T-cell (primary cell): ENCODE data around the gene SIT1. TPM values are rescaled to one million over a fixed set of nuclear protein-coding genes. Genes with fewer than 3 reads are reported as not detected.
A peak's percentile ranks its signal among the peaks of the same experiment; 100 is the strongest.

Experiments
- ATAC-seq, 4 experiments: fragments of 200-7000 bp in 3 of 4; fragments of 150-1000 bp in 1 of 4; cut with Tn5 transposase; replicated peaks in 1 of 4; 1 replicate in 3 of 4; 2 replicates in 1 of 4; pipeline ENCODE4 v1.10.0; 2021; ENCODE audit warnings: moderate library complexity in 3 of 4, mild to moderate bottlenecking in 2 of 4, moderate number of reproducible peaks in 1 of 4
- CTCF ChIA-PET, 2 donors: fragments of 300-600 bp; sonication (Branson Sonifier 250); formaldehyde crosslinking; loops; one replicate each; lab custom pipeline; 2022; ENCODE audit warnings: antibody characterized with exemption in 2 of 2; lab: Charles Lee
- POLR2A ChIA-PET, 2 donors: fragments of 300-600 bp; sonication (Branson Sonifier 250); formaldehyde crosslinking; loops; one replicate each; lab custom pipeline; 2022; ENCODE audit warnings: antibody characterized with exemption in 2 of 2; lab: Charles Lee
- DNase-seq, 35 experiments: peaks; one replicate each; pipeline versions ENCODE4 v3.0.0 to v3.0.0-alpha.2; 2013 to 2023
- H3K27ac ChIP-seq: one replicate; pipeline ENCODE4 v1.5.1; 2013; ENCODE audit warnings: low read length
- H3K27me3 ChIP-seq, 2 experiments: replicated peaks in 1 of 2; 1 replicate in 1 of 2; 2 replicates in 1 of 2; pipeline versions ENCODE4 v1.6.1 to v1.7.0; 2013; ENCODE audit warnings: low read length in 1 of 2, mixed read lengths in 1 of 2; ENCODE audit not compliant: control insufficient read depth in 2 of 2, insufficient read depth in 2 of 2; ENCODE audit errors: extremely low read depth in 1 of 2
- H3K36me3 ChIP-seq, 2 donors: 1 replicate in 1 of 2; 2 replicates in 1 of 2; pipeline versions ENCODE4 v1.6.1 to v1.7.0; 2013; ENCODE audit warnings: low read length in 1 of 2; ENCODE audit not compliant: control insufficient read depth in 2 of 2, insufficient read depth in 1 of 2; ENCODE audit errors: extremely low read depth in 1 of 2
- H3K4me1 ChIP-seq, 2 experiments: 1 replicate in 1 of 2; 2 replicates in 1 of 2; pipeline versions ENCODE4 v1.6.1 to v1.7.0; 2013; ENCODE audit warnings: low read length in 2 of 2, mixed read lengths in 1 of 2; ENCODE audit not compliant: insufficient read depth in 2 of 2, control insufficient read depth in 1 of 2; ENCODE audit errors: extremely low read depth in 1 of 2
- H3K4me3 ChIP-seq, 2 donors: 1 replicate in 1 of 2; 2 replicates in 1 of 2; pipeline versions ENCODE4 v1.5.1 to v1.7.0; 2013; ENCODE audit warnings: mild to moderate bottlenecking in 2 of 2, low read length in 1 of 2, moderate library complexity in 1 of 2; ENCODE audit not compliant: control insufficient read depth in 1 of 2; ENCODE audit errors: extremely low read depth in 1 of 2
- H3K9me3 ChIP-seq: 2 replicates; pipeline ENCODE4 v1.7.0; 2013
- H3K27ac Mint-ChIP-seq, 2 donors: one replicate each; pipeline ENCODE4 v1.8.0; 2020 to 2021; ENCODE audit warnings: mild to moderate bottlenecking in 2 of 2, mixed read lengths in 2 of 2
- H3K27me3 Mint-ChIP-seq, 2 donors: one replicate each; pipeline ENCODE4 v1.8.0; 2021 to 2022; ENCODE audit warnings: mixed read lengths in 2 of 2
- H3K36me3 Mint-ChIP-seq: one replicate; pipeline ENCODE4 v1.8.0; 2021; ENCODE audit warnings: mixed read lengths
- H3K4me1 Mint-ChIP-seq, 3 donors: one replicate each; pipeline ENCODE4 v1.8.0; 2020 to 2022; ENCODE audit warnings: mixed read lengths in 3 of 3, mild to moderate bottlenecking in 1 of 3
- H3K4me3 Mint-ChIP-seq, 3 donors: one replicate each; pipeline ENCODE4 v1.8.0; 2020 to 2022; ENCODE audit warnings: mild to moderate bottlenecking in 3 of 3, mixed read lengths in 3 of 3, moderate library complexity in 3 of 3
- H3K9me3 Mint-ChIP-seq, 3 donors: one replicate each; pipeline ENCODE4 v1.8.0; 2020 to 2022; ENCODE audit warnings: mixed read lengths in 3 of 3
- WGBS: methylation state at CpG from one replicate; pipeline ENCODE4 v1.1.5; 2013; ENCODE audit warnings: missing lambda C conversion rate; ENCODE audit not compliant: insufficient coverage; 5-methylcytosine and 5-hydroxymethylcytosine counted together
- total RNA-seq, 35 experiments: library from RNA in 6 of 35; stranded (reverse) in 6 of 35; fragments of 120-200 nt in 1 of 35; gene quantifications; one replicate each; pipeline versions ENCODE4 v1.2.1 to v1.2.4 and lab custom pipeline; 2013 to 2026

Gene SIT1
- total RNA-seq, 5 donors from 2014 or later (not counting 1 experiment from before 2014, with no cell fraction given) = 34.9 to 57.1 (median 51.9) TPM

- peak within 1 kb of the TSS; percentile 87 for H3K27ac ChIP-seq
- H3K4me1 ChIP-seq = peaks cover 14 to 36% of the 10 kb centered on the region in 2 experiments
- Mint-ChIP-seq H3K27ac (peak within 1 kb of the TSS; percentile 98 to 100), H3K27me3 (no peaks in the 10 kb centered on the region), H3K9me3 (no peaks in the 10 kb centered on the region), H3K36me3 (peaks cover 13% of the 10 kb centered on the region), H3K4me1 (peaks cover 37 to 39% (median 38%) of the 10 kb centered on the region in 3 donors), H3K4me3 (peak within 1 kb of the TSS; percentile 95 to 97 (median 97))
- ATAC-seq = peak; percentile 41 to 50 (median 44)
- H3K27me3 ChIP-seq = no peaks in the 10 kb centered on the region
- H3K36me3 ChIP-seq = peaks cover 0 to 21% of the 10 kb centered on the region in 2 donors
- no peaks in the 10 kb centered on the region for H3K9me3 ChIP-seq
- under 1% methylated on average over 53 of the region's 55 CpGs for WGBS
- POLR2A ChIA-PET = interaction anchor here in 1 of 2 donors (0.7 kb wide), 1 partner anchor 86 kb away, joined by 4 read pairs; no protein-coding TSS in a partner anchor
- DNase-seq = peak; percentile 54 to 89 (median 74)
- H3K4me3 ChIP-seq = peak within 1 kb of the TSS; percentile 75 to 89
- CTCF ChIA-PET = interaction anchor here in 1 of 2 donors (0.7 to 1.4 kb wide), 3 partner anchors 9 to 586 kb away, joined by 3 to 4 read pairs (median 3); partner anchors contain the start of genes CCDC107, CLTA and RMRP
These were observed 46.0 kb downstream of the SIT1 start, which contains the start of gene TESK1 for GRCh38 chr9:35604578-35605350. Gene TESK1, plus strand, starts transcription at chr9:35605262. Its CDS starts 358 bp downstream, at chr9:35605620.

- POLR2A ChIA-PET = interaction anchor here (0.5 to 0.7 kb wide), 3 partner anchors 12 to 87 kb away, joined by 3 to 6 read pairs (median 4); no protein-coding TSS in a partner anchor
- peak overlapping the region; percentile 87 for H3K27ac ChIP-seq
- peak; percentile 84 to 90 (median 86) for ATAC-seq
- peaks cover 37 to 39% (median 38%) of the 10 kb centered on the region in 3 donors for H3K4me1 Mint-ChIP-seq
- no peaks in the 10 kb centered on the region for H3K27me3 Mint-ChIP-seq
- H3K36me3 ChIP-seq = peaks cover 0 to 15% of the 10 kb centered on the region in 2 donors
- peak; percentile 96 to 100 (median 99) for DNase-seq
- H3K27ac Mint-ChIP-seq = peak overlapping the region; percentile 98 to 100
- 0% methylated on average over 38 of the region's 41 CpGs for WGBS
- no peaks in the 10 kb centered on the region for H3K27me3 ChIP-seq
- H3K4me3 Mint-ChIP-seq = peak overlapping the region; percentile 95 to 97 (median 97)
- no peaks in the 10 kb centered on the region for H3K9me3 Mint-ChIP-seq
- H3K4me1 ChIP-seq = peaks cover 14 to 36% of the 10 kb centered on the region in 2 experiments
- no peaks in the 10 kb centered on the region for H3K9me3 ChIP-seq
- H3K4me3 ChIP-seq = peak overlapping the region; percentile 75 to 89
- peaks cover 13% of the 10 kb centered on the region for H3K36me3 Mint-ChIP-seq
- CTCF ChIA-PET = interaction anchor here (0.6 to 1.4 kb wide), 18 partner anchors 9 to 586 kb away, joined by 3 to 18 read pairs (median 4); partner anchors contain the start of genes CCDC107 (in 1 of the 2), CLTA (in 1 of the 2), CREB3 (in 1 of the 2) and FANCG (in 1 of the 2)
These were observed 46.6 kb downstream of the SIT1 start for GRCh38 chr9:35603986-35604577.

GRCh38 chr9:35603506-35603985, 47.2 kb downstream of the SIT1 start:
- Mint-ChIP-seq H3K4me3 (peak overlapping the region; percentile 95 to 97 (median 97)), H3K27ac (peak overlapping the region; percentile 98 to 100), H3K36me3 (peaks cover 11% of the 10 kb centered on the region), H3K27me3 (no peaks in the 10 kb centered on the region), H3K4me1 (peaks cover 37 to 39% (median 38%) of the 10 kb centered on the region in 3 donors), H3K9me3 (no peaks in the 10 kb centered on the region)
- peak overlapping the region; percentile 40 to 75 for H3K4me3 ChIP-seq
- peak overlapping the region; percentile 54 for H3K27ac ChIP-seq
- peaks cover 14 to 36% of the 10 kb centered on the region in 2 experiments for H3K4me1 ChIP-seq
- POLR2A ChIA-PET = interaction anchor here in 1 of 2 donors (0.5 to 0.7 kb wide), 2 partner anchors 12 to 81 kb away, joined by 3 to 6 read pairs; no protein-coding TSS in a partner anchor
- no peaks in the 10 kb centered on the region for H3K9me3 ChIP-seq
- 7% methylated on average over 15 of the region's 18 CpGs for WGBS
- CTCF ChIA-PET = interaction anchor here (0.6 to 1.4 kb wide), 17 partner anchors 10 to 587 kb away, joined by 3 to 18 read pairs (median 4); partner anchors contain the start of genes CCDC107 (in 1 of the 2), CLTA (in 1 of the 2), CREB3 (in 1 of the 2) and FANCG (in 1 of the 2)
- peaks cover 0 to 9% of the 10 kb centered on the region in 2 donors for H3K36me3 ChIP-seq
- no peaks in the 10 kb centered on the region for H3K27me3 ChIP-seq
- DNase-seq (peak in 4 of 35 experiments; percentile 10 to 23 (median 18)), ATAC-seq (peak in 1 of 4 experiments; percentile 0)

GRCh38 chr9:35599763-35600604, 50.7 kb downstream of the SIT1 start:
- 86% methylated on average over 11 of the region's 14 CpGs for WGBS
- Mint-ChIP-seq H3K4me1 (peaks cover 18 to 25% (median 19%) of the 10 kb centered on the region in 3 donors), H3K36me3 (peaks cover 3% of the 10 kb centered on the region), H3K9me3 (no peaks in the 10 kb centered on the region), H3K27me3 (no peaks in the 10 kb centered on the region), H3K4me3 (no peak overlapping the region), H3K27ac (no peak overlapping the region)
- Histone ChIP-seq H3K9me3 (no peaks in the 10 kb centered on the region), H3K27me3 (no peaks in the 10 kb centered on the region), H3K27ac (no peak overlapping the region), H3K4me3 (no peak overlapping the region), H3K36me3 (no peaks in the 10 kb centered on the region), H3K4me1 (peaks cover 5 to 18% of the 10 kb centered on the region in 2 experiments)
- ChIA-PET POLR2A (interaction anchor here in 1 of 2 donors (0.5 kb wide), 1 partner anchor 12 kb away, joined by 8 read pairs; no protein-coding TSS in a partner anchor), CTCF (interaction anchor here in 1 of 2 donors (0.6 kb wide), 2 partner anchors 17 to 78 kb away, joined by 3 read pairs; no protein-coding TSS in a partner anchor)
- no peak for ATAC-seq
- DNase-seq = no peak
